ENCODE results near the gene SLC9C1.

- TF ChIP-seq POLR2A (IDR thresholded peaks at IDR 0.05): no peak
- no peak for TF ChIP-seq EP300 (IDR thresholded peaks at IDR 0.05)
Observed at GRCh38 chr3:112093180-112093522, 200.9 kb downstream of the SLC9C1 start.

All from sigmoid colon (tissue), 4 donors.